NCI-H2227 treated with DMSO at 0.1 percent for 48 hours (cell line): Measurements from ENCODE around the gene GOLGA8R.
"Not testable (repeated sequence)": the region's sequence is repeated elsewhere in the genome, so short reads cannot be mapped to it uniquely, and the experiment has no call there.

Experiments used
- DNase-seq: peaks from one replicate; lab custom pipeline; 2025; lab: John Stamatoyannopoulos, UW

Gene GOLGA8R

GRCh38 chr15:30414160-30414559 is at the start of gene GOLGA8R:
Gene GOLGA8R (minus strand): TSS chr15:30414260. CDS start chr15:30414162, 98 bp downstream.
- DNase-seq = not testable (repeated sequence)

- not testable (repeated sequence) for DNase-seq
These were observed 49.8 kb upstream of the GOLGA8R start for GRCh38 chr15:30463849-30464248.

GRCh38 chr15:30462176-30462575 is 48.1 kb upstream of the GOLGA8R start:
- DNase-seq = not testable (repeated sequence)

- DNase-seq = not testable (repeated sequence)
These were observed 38.6 kb upstream of the GOLGA8R start for GRCh38 chr15:30452702-30453101.

GRCh38 chr15:30438348-30438747 is 24.3 kb upstream of the GOLGA8R start:
- DNase-seq = not testable (repeated sequence)

- DNase-seq = not testable (repeated sequence)
These were observed 21.8 kb upstream of the GOLGA8R start for GRCh38 chr15:30435878-30436277.

- DNase-seq = not testable (repeated sequence)
These were observed 6.7 kb upstream of the GOLGA8R start for GRCh38 chr15:30420723-30421122.

GRCh38 chr15:30407636-30408035 is 6.4 kb downstream of the GOLGA8R start:
- DNase-seq = not testable (repeated sequence)

GRCh38 chr15:30398988-30399387 is 15.1 kb downstream of the GOLGA8R start:
- not testable (repeated sequence) for DNase-seq

GRCh38 chr15:30393664-30393991 is 20.4 kb downstream of the GOLGA8R start:
- not testable (repeated sequence) for DNase-seq

GRCh38 chr15:30392766-30393663 is 21.0 kb downstream of the GOLGA8R start, which contains the start of gene CHRFAM7A:
Gene CHRFAM7A (minus strand): TSS chr15:30393540. CDS start chr15:30383351, 10,189 bp downstream.
- DNase-seq = not testable (repeated sequence)

- not testable (repeated sequence) for DNase-seq
These were observed 27.7 kb downstream of the GOLGA8R start for GRCh38 chr15:30386318-30386887.

GRCh38 chr15:30377082-30377413 is 37.0 kb downstream of the GOLGA8R start:
- not testable (repeated sequence) for DNase-seq

GRCh38 chr15:30376375-30377081 is 37.5 kb downstream of the GOLGA8R start:
- DNase-seq = not testable (repeated sequence)

- DNase-seq = not testable (repeated sequence)
These were observed 38.2 kb downstream of the GOLGA8R start for GRCh38 chr15:30375872-30376271.

- DNase-seq = not testable (repeated sequence)
These were observed 39.2 kb downstream of the GOLGA8R start for GRCh38 chr15:30374862-30375261.

- DNase-seq = not testable (repeated sequence)
These were observed 45.8 kb downstream of the GOLGA8R start for GRCh38 chr15:30368271-30368670.

- DNase-seq = not testable (repeated sequence)
These were observed 46.8 kb downstream of the GOLGA8R start for GRCh38 chr15:30367246-30367645.

- DNase-seq = not testable (repeated sequence)
These were observed 52.7 kb downstream of the GOLGA8R start for GRCh38 chr15:30361404-30361803.

- DNase-seq = not testable (repeated sequence)
These were observed 53.1 kb downstream of the GOLGA8R start for GRCh38 chr15:30360990-30361389.

- DNase-seq = not testable (repeated sequence)
These were observed 59.0 kb downstream of the GOLGA8R start for GRCh38 chr15:30355043-30355442.
